Immature natural killer cell (primary cell): Measurements from ENCODE around the gene SPIN2B. TPM values are rescaled to one million over a fixed set of nuclear protein-coding genes. Genes with fewer than 3 reads are reported as not detected.
"Not testable (repeated sequence)": the region's sequence is repeated elsewhere in the genome, so short reads cannot be mapped to it uniquely, and the experiment has no call there.

Experiments
- DNase-seq, 3 donors: peaks; one replicate each; pipeline ENCODE4 v3.0.0; 2022; ENCODE audit warnings: mixed read lengths in 1 of 3
- H3K27ac Mint-ChIP-seq, 6 donors: one replicate each; pipeline ENCODE4 v1.8.0; 2020; ENCODE audit warnings: mixed read lengths in 6 of 6, mild to moderate bottlenecking in 5 of 6, inconsistent platforms in 4 of 6, moderate library complexity in 3 of 6
- H3K27me3 Mint-ChIP-seq, 3 donors: one replicate each; pipeline ENCODE4 v1.8.0; 2020 to 2021; ENCODE audit warnings: low read depth in 3 of 3, mild to moderate bottlenecking in 3 of 3, mixed read lengths in 3 of 3, moderate library complexity in 3 of 3, inconsistent platforms in 1 of 3
- H3K36me3 Mint-ChIP-seq, 3 donors: one replicate each; pipeline ENCODE4 v1.8.0; 2020; ENCODE audit warnings: mixed read lengths in 3 of 3, inconsistent platforms in 2 of 3, mild to moderate bottlenecking in 2 of 3
- H3K4me1 Mint-ChIP-seq, 2 donors: one replicate each; pipeline ENCODE4 v1.8.0; 2020; ENCODE audit warnings: inconsistent platforms in 2 of 2, mild to moderate bottlenecking in 2 of 2, mixed read lengths in 2 of 2, moderate library complexity in 1 of 2
- H3K4me3 Mint-ChIP-seq, 5 donors: one replicate each; pipeline ENCODE4 v1.8.0; 2020; ENCODE audit warnings: mild to moderate bottlenecking in 5 of 5, mixed read lengths in 5 of 5, inconsistent platforms in 3 of 5, moderate library complexity in 3 of 5
- H3K9me3 Mint-ChIP-seq, 6 donors: one replicate each; pipeline ENCODE4 v1.8.0; 2020; ENCODE audit warnings: mild to moderate bottlenecking in 6 of 6, mixed read lengths in 6 of 6, inconsistent platforms in 4 of 6, moderate library complexity in 3 of 6
- polyA plus RNA-seq, 3 donors: library from polyadenylated mRNA; unstranded; fragments of 300-500 nt; fragmentation: Illumina TruSeq; gene quantifications; one replicate each; pipeline ENCODE4 v1.2.3, GENCODE V29; 2021

SPIN2B gene
- 10 to 100 TPM; 14.9 to 17.1 (median 16.1) TPM for polyA plus RNA-seq

GRCh38 chrX:57121162-57121755 lies at the start of gene SPIN2B:
Gene SPIN2B, minus strand, starts transcription at chrX:57121548.
- H3K9me3 Mint-ChIP-seq = no peaks in the 10 kb centered on the region
- H3K36me3 Mint-ChIP-seq = peaks cover 0 to 3% (median 0%) of the 10 kb centered on the region in 3 donors
- H3K4me3 Mint-ChIP-seq = peak within 1 kb of the TSS; percentile 92 to 96 (median 94)
- H3K27me3 Mint-ChIP-seq = peaks cover 3% of the 10 kb centered on the region in 3 donors
- H3K27ac Mint-ChIP-seq = peak within 1 kb of the TSS; percentile 77 to 90 (median 86)
- peaks cover 6 to 7% of the 10 kb centered on the region in 2 donors for H3K4me1 Mint-ChIP-seq
- DNase-seq = peak; percentile 73 to 77 (median 76)

GRCh38 chrX:57156397-57157049 lies 35.2 kb upstream of the SPIN2B start:
- H3K9me3 Mint-ChIP-seq = peaks cover 0 to 8% (median 5%) of the 10 kb centered on the region in 6 donors
- H3K27me3 Mint-ChIP-seq = peaks cover 0 to 11% (median 0%) of the 10 kb centered on the region in 3 donors
- peaks cover 9 to 10% (median 9%) of the 10 kb centered on the region in 3 donors for H3K36me3 Mint-ChIP-seq
- no peaks in the 10 kb centered on the region for H3K4me1 Mint-ChIP-seq
- DNase-seq = no peak
- no peak overlapping the region for H3K4me3 Mint-ChIP-seq
- H3K27ac Mint-ChIP-seq = no peak overlapping the region

DNA sequence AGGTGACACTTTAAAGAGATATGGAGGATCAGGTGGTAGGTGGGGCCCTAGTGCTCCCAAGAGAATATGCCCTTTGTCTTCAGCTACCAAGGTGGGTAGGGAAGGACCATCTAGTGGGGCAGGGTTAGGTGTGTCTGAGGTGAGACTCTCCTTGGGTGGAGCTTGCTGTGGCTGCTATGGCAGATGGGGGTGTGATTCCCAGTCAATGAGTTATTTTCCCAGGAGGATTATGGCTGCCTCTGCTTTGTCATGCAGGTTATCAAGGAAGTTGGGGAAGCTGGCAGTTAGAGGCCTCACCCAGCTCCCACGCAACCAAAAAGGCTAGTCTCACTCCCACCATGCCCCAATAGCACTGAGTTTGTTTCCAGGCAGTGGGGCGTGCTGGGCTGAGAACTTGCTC lies 33.8 kb upstream of the SPIN2B start:
- Mint-ChIP-seq H3K36me3 (peaks cover 9 to 21% (median 13%) of the 10 kb centered on the region in 3 donors), H3K27ac (no peak overlapping the region), H3K4me1 (no peaks in the 10 kb centered on the region), H3K9me3 (peaks cover 1 to 7% (median 3%) of the 10 kb centered on the region in 6 donors), H3K4me3 (no peak overlapping the region), H3K27me3 (peaks cover 0 to 6% (median 0%) of the 10 kb centered on the region in 3 donors)
- DNase-seq = no peak

DNA sequence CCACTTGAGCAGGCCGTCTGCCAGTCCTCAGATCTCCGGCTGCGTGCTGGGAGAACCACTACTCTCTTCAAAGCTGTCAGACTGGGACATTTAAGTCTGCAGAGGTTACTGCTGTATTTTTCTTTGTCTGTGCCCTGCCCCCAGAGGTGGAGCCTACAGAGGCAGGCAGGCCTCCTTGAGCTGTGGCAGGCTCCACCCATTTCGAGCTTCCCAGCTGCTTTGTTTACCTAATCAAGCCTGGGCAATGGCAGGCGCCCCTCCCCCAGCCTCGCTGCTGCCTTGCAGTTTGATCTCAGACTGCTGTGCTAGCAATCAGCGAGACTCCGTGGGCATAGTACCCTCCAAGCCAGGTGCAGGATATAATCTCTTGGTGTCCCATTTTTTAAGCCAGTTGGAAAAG lies 30.9 kb upstream of the SPIN2B start:
- H3K36me3 Mint-ChIP-seq = peaks cover 14 to 28% (median 16%) of the 10 kb centered on the region in 3 donors
- not testable (repeated sequence) for DNase-seq, H3K4me3 Mint-ChIP-seq, H3K9me3 Mint-ChIP-seq, H3K27me3 Mint-ChIP-seq, H3K4me1 Mint-ChIP-seq, H3K27ac Mint-ChIP-seq

DNA sequence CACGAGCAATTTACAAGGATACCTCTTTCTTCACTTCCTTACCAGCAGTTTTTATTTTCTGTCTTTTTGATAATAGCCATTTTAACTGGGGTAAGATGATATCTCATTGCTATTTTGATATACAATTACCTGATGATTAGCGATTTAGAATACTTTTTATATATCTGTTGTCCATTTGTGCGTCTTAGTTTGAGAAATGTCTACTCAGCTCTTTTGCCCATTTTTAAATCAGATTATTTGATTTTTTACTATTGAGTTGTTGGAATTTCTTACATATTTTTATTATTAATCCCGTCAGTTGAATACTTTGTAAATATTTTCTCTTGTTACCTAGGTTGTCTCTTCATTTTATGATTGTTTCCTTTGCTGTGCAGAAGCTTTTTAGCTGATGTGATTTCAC lies 17.3 kb upstream of the SPIN2B start:
- Mint-ChIP-seq H3K27me3 (peaks cover 0 to 3% (median 0%) of the 10 kb centered on the region in 3 donors), H3K27ac (no peak overlapping the region), H3K36me3 (no peaks in the 10 kb centered on the region), H3K4me1 (peaks cover 0 to 7% of the 10 kb centered on the region in 2 donors), H3K9me3 (no peaks in the 10 kb centered on the region), H3K4me3 (no peak overlapping the region)
- DNase-seq = no peak

GRCh38 chrX:57137501-57137900 lies 16.2 kb upstream of the SPIN2B start:
- Mint-ChIP-seq H3K27me3 (peaks cover 0 to 3% (median 0%) of the 10 kb centered on the region in 3 donors), H3K4me3 (no peak overlapping the region), H3K36me3 (no peaks in the 10 kb centered on the region), H3K4me1 (peaks cover 0 to 7% of the 10 kb centered on the region in 2 donors), H3K9me3 (no peaks in the 10 kb centered on the region), H3K27ac (no peak overlapping the region)
- DNase-seq = no peak

- not testable (repeated sequence) for H3K4me3 Mint-ChIP-seq, DNase-seq, H3K9me3 Mint-ChIP-seq, H3K36me3 Mint-ChIP-seq, H3K27me3 Mint-ChIP-seq, H3K4me1 Mint-ChIP-seq
- peak within 1 kb of the TSS in 1 of 6 donors; percentile 48 for H3K27ac Mint-ChIP-seq
Measured at GRCh38 chrX:57137073-57137472, 15.7 kb upstream of the SPIN2B start, which contains the start of gene SPIN2A. Gene SPIN2A, minus strand, starts transcription at chrX:57137397. Its CDS starts 800 bp downstream, at chrX:57136597.

DNA sequence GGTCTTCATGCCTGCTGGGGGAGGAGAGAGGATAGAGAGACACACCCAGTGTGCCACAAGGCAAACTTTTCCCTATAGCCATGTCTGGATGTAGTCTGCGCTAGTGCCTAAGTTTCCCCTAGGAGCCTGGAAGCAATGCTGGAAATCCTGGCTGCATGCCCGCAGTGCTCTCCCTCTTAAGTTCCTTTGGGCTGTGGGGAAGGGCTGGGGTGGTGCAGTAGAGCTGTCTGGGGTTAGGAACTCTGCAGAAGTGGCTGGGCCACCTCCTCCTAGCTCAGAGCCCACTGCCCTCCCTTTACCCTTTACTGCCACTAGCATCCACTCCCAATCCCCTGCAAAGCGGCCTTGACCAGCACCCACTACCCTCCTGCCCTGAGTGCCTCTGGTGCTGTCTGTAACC lies 15.2 kb upstream of the SPIN2B start:
- not testable (repeated sequence) for H3K9me3 Mint-ChIP-seq, H3K4me3 Mint-ChIP-seq, DNase-seq, H3K36me3 Mint-ChIP-seq, H3K27me3 Mint-ChIP-seq, H3K4me1 Mint-ChIP-seq, H3K27ac Mint-ChIP-seq

GRCh38 chrX:57135287-57135686 lies 13.9 kb upstream of the SPIN2B start:
- Mint-ChIP-seq H3K27me3 (peaks cover 0 to 2% (median 0%) of the 10 kb centered on the region in 3 donors), H3K9me3 (no peaks in the 10 kb centered on the region), H3K27ac (no peak overlapping the region), H3K4me1 (no peaks in the 10 kb centered on the region), H3K36me3 (no peaks in the 10 kb centered on the region), H3K4me3 (no peak overlapping the region)
- DNase-seq = no peak

GRCh38 chrX:57134702-57135101 lies 13.4 kb upstream of the SPIN2B start:
- H3K27ac Mint-ChIP-seq = no peak overlapping the region
- no peaks in the 10 kb centered on the region for H3K4me1 Mint-ChIP-seq
- peaks cover 0 to 2% (median 0%) of the 10 kb centered on the region in 3 donors for H3K27me3 Mint-ChIP-seq
- DNase-seq = no peak
- H3K4me3 Mint-ChIP-seq = no peak overlapping the region
- H3K9me3 Mint-ChIP-seq = no peaks in the 10 kb centered on the region
- H3K36me3 Mint-ChIP-seq = no peaks in the 10 kb centered on the region

DNA sequence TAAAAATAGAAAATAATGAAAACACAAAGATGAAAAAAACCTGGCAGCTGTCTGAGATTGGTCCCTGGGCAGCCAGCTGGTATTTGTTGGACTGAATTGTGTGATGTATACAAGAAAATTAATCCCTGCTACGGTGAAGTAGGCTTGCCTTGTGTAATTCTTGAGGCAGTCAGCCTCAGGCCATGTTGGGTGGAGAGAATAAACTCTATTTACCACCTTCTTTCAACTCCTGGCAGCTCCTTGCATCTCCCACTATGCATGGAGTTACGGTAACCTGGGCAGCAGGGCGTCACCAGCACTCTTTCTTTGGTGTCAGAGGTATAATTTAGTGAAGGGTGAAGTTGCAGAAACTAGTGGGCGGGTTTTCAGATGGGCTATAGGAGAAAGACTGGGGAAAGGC lies 12.4 kb upstream of the SPIN2B start:
- Mint-ChIP-seq H3K36me3 (peaks cover 0 to 3% (median 0%) of the 10 kb centered on the region in 3 donors), H3K4me3 (no peak overlapping the region), H3K9me3 (no peaks in the 10 kb centered on the region), H3K4me1 (no peaks in the 10 kb centered on the region), H3K27me3 (peaks cover 0 to 2% (median 0%) of the 10 kb centered on the region in 3 donors), H3K27ac (peak overlapping the region in 1 of 6 donors; percentile 17)
- no peak for DNase-seq

- not testable (repeated sequence) for H3K36me3 Mint-ChIP-seq, H3K9me3 Mint-ChIP-seq, H3K4me3 Mint-ChIP-seq, H3K27ac Mint-ChIP-seq, H3K4me1 Mint-ChIP-seq, DNase-seq, H3K27me3 Mint-ChIP-seq
Measured at GRCh38 chrX:57133284-57133683, 11.9 kb upstream of the SPIN2B start.

GRCh38 chrX:57132046-57132445 lies 10.7 kb upstream of the SPIN2B start:
- DNase-seq = no peak
- no peak overlapping the region for H3K4me3 Mint-ChIP-seq
- peaks cover 0 to 5% (median 0%) of the 10 kb centered on the region in 3 donors for H3K36me3 Mint-ChIP-seq
- H3K27me3 Mint-ChIP-seq = peaks cover 0 to 2% (median 0%) of the 10 kb centered on the region in 3 donors
- H3K27ac Mint-ChIP-seq = no peak overlapping the region
- no peaks in the 10 kb centered on the region for H3K4me1 Mint-ChIP-seq
- no peaks in the 10 kb centered on the region for H3K9me3 Mint-ChIP-seq

GRCh38 chrX:57121816-57122215 lies 468 bp upstream of the SPIN2B start:
- H3K4me3 Mint-ChIP-seq = peak overlapping the region; percentile 92 to 96 (median 94)
- H3K9me3 Mint-ChIP-seq = no peaks in the 10 kb centered on the region
- H3K4me1 Mint-ChIP-seq = peaks cover 6 to 7% of the 10 kb centered on the region in 2 donors
- H3K27ac Mint-ChIP-seq = peak overlapping the region; percentile 77 to 90 (median 86)
- H3K27me3 Mint-ChIP-seq = peaks cover 3% of the 10 kb centered on the region in 3 donors
- no peak for DNase-seq
- H3K36me3 Mint-ChIP-seq = peaks cover 0 to 3% (median 0%) of the 10 kb centered on the region in 3 donors
